Esophagus muscularis mucosa (tissue), 4 donors: ENCODE data around the gene BRI3. TPM values are rescaled to one million over a fixed set of nuclear protein-coding genes. Genes with fewer than 3 reads are reported as not detected.

Source experiments
- DNase-seq: peaks from one replicate; pipeline ENCODE4 v3.0.0-alpha.2; 2017; ENCODE audit errors: extremely low spot score
- H3K27ac ChIP-seq, 4 donors: fragments of 200-600 bp; sonication (generic); replicated peaks in 1 of 4; 1 replicate in 3 of 4; 2 replicates in 1 of 4; pipeline ENCODE4 v1.5.1; 2016 to 2019; ENCODE audit warnings: mild to moderate bottlenecking in 1 of 4
- H3K27me3 ChIP-seq, 4 donors: fragments of 200-600 bp; sonication (generic); one replicate each; pipeline versions ENCODE4 v1.5.1 to v1.6.0; 2016 to 2019
- H3K36me3 ChIP-seq, 4 donors: fragments of 200-600 bp; sonication (generic); one replicate each; pipeline ENCODE4 v1.5.1; 2016 to 2019
- H3K4me1 ChIP-seq, 4 donors: fragments of 200-600 bp; sonication (generic); one replicate each; pipeline ENCODE4 v1.5.1; 2016 to 2019
- H3K4me3 ChIP-seq, 4 donors: fragments of 200-600 bp; sonication (generic); 1 replicate in 2 of 4; 2 replicates in 2 of 4; pipeline ENCODE4 v1.5.1; 2016 to 2019; ENCODE audit warnings: mild to moderate bottlenecking in 4 of 4, moderate library complexity in 1 of 4
- H3K9me3 ChIP-seq, 4 donors: fragments of 200-600 bp; sonication (generic); 1 replicate in 3 of 4; 2 replicates in 1 of 4; pipeline ENCODE4 v1.5.1; 2016 to 2019
- CTCF ChIP-seq, 3 experiments: fragments of 200-600 bp in 2 of 3; fragments of 450-650 bp in 1 of 3; sonication (generic) in 2 of 3; IDR thresholded peaks; one replicate each; pipeline ENCODE4 v1.5.1; 2017 to 2019; ENCODE audit warnings: antibody characterized with exemption in 3 of 3, mild to moderate bottlenecking in 2 of 3, moderate library complexity in 1 of 3
- EP300 ChIP-seq: sonication (generic); formaldehyde crosslinking; IDR thresholded peaks from one replicate; pipeline ENCODE4 v1.6.1; 2017; ENCODE audit warnings: antibody characterized with exemption
- POLR2A ChIP-seq: fragments of 450-650 bp; IDR thresholded peaks from one replicate; pipeline ENCODE4 v1.6.1; 2017; ENCODE audit warnings: antibody characterized with exemption, moderate library complexity, mild to moderate bottlenecking, low read depth
- POLR2AphosphoS5 ChIP-seq, 2 donors: sonication (generic); formaldehyde crosslinking; IDR thresholded peaks; one replicate each; pipeline ENCODE4 v1.6.1; 2017; ENCODE audit warnings: antibody characterized with exemption in 2 of 2
- WGBS: methylation state at CpG from one replicate; pipeline ENCODE4 v1.1.5; 2018; 5-methylcytosine and 5-hydroxymethylcytosine counted together
- intact Hi-C: fragments of 100-400 bp; cut with DNase I; formaldehyde crosslinking; loops from one replicate; pipeline ENCODE4 v1.15.1; 2023
- total RNA-seq, 4 donors: library from RNA; depleted of rRNA; stranded (reverse); fragments of >200 nt; gene quantifications; one replicate each; pipeline versions ENCODE4 v1.1.0 to v1.2.1, GENCODE V29; 2016

Gene BRI3
- total RNA-seq, 4 donors from 2014 or later: 34.5 to 74.7 (median 55.3) TPM

- H3K4me1 ChIP-seq: peaks cover 31 to 51% (median 44%) of the 10 kb centered on the region in 4 donors
- intact Hi-C loops: no loop called here
- no peaks in the 10 kb centered on the region for H3K27me3 ChIP-seq
- peak; percentile 98 for DNase-seq
- H3K4me3 ChIP-seq: peak within 1 kb of the TSS; percentile 81 to 93 (median 87)
- TF ChIP-seq EP300 (no peak), POLR2AphosphoS5 (IDR thresholded peaks at IDR 0.05) (peak; percentile 81 to 86)
- no peaks in the 10 kb centered on the region for H3K9me3 ChIP-seq
- H3K36me3 ChIP-seq: peaks cover 1 to 28% (median 9%) of the 10 kb centered on the region in 4 donors
- peak within 1 kb of the TSS; percentile 78 to 91 (median 85) for H3K27ac ChIP-seq
- WGBS: under 1% methylated on average over 23 of the region's 69 CpGs
These were observed 29.7 kb upstream of the BRI3 start, which contains the start of gene TECPR1 for GRCh38 chr7:98251601-98252424. Gene TECPR1, minus strand, starts transcription at chr7:98252232. Its CDS starts 6,086 bp downstream, at chr7:98246146.

GRCh38 chr7:98252425-98253054 lies 28.9 kb upstream of the BRI3 start:
- no peaks in the 10 kb centered on the region for H3K27me3 ChIP-seq
- intact Hi-C loops: no loop called here
- no peak for DNase-seq
- 41% methylated on average over 18 of the region's 32 CpGs for WGBS
- peaks cover 7 to 35% (median 15%) of the 10 kb centered on the region in 4 donors for H3K36me3 ChIP-seq
- H3K4me3 ChIP-seq: peak overlapping the region; percentile 81 to 93 (median 87)
- TF ChIP-seq CTCF (IDR thresholded peaks at IDR 0.05): no peak
- TF ChIP-seq POLR2A: no peak
- TF ChIP-seq POLR2AphosphoS5 (IDR thresholded peaks at IDR 0.05): no peak
- no peak for TF ChIP-seq EP300
- H3K27ac ChIP-seq: peak overlapping the region; percentile 78 to 91 (median 85)
- H3K4me1 ChIP-seq: peaks cover 30 to 51% (median 44%) of the 10 kb centered on the region in 4 donors
- H3K9me3 ChIP-seq: no peaks in the 10 kb centered on the region

GRCh38 chr7:98254516-98254915 lies 27.0 kb upstream of the BRI3 start:
- Histone ChIP-seq H3K9me3 (no peaks in the 10 kb centered on the region), H3K4me1 (peaks cover 22 to 36% (median 32%) of the 10 kb centered on the region in 4 donors), H3K27me3 (no peaks in the 10 kb centered on the region), H3K27ac (no peak overlapping the region), H3K4me3 (no peak overlapping the region), H3K36me3 (peaks cover 7 to 30% (median 12%) of the 10 kb centered on the region in 4 donors)
- no peak for DNase-seq
- 82% methylated on average over 4 of the region's 4 CpGs for WGBS
- no peak for TF ChIP-seq POLR2A
- TF ChIP-seq EP300: no peak
- no peak for TF ChIP-seq POLR2AphosphoS5 (IDR thresholded peaks at IDR 0.05)
- no peak for TF ChIP-seq CTCF (IDR thresholded peaks at IDR 0.05)
- intact Hi-C loops: no loop called here

GRCh38 chr7:98254951-98255610 lies 26.4 kb upstream of the BRI3 start:
- no peak overlapping the region for H3K27ac ChIP-seq
- 88% methylated on average over 11 of the region's 11 CpGs for WGBS
- H3K27me3 ChIP-seq: no peaks in the 10 kb centered on the region
- intact Hi-C loops: no loop called here
- H3K4me1 ChIP-seq: peaks cover 22 to 33% (median 27%) of the 10 kb centered on the region in 4 donors
- H3K9me3 ChIP-seq: no peaks in the 10 kb centered on the region
- peaks cover 7 to 32% (median 12%) of the 10 kb centered on the region in 4 donors for H3K36me3 ChIP-seq
- no peak for DNase-seq
- H3K4me3 ChIP-seq: no peak overlapping the region
- TF ChIP-seq CTCF (IDR thresholded peaks at IDR 0.05) (no peak), POLR2AphosphoS5 (IDR thresholded peaks at IDR 0.05) (no peak), POLR2A (no peak), EP300 (no peak)
